Vagina (tissue), 2 donors: ENCODE data around the gene NRG2. TPM values are rescaled to one million over a fixed set of nuclear protein-coding genes. Genes with fewer than 3 reads are reported as not detected.

Source experiments
- DNase-seq, 2 donors: peaks; one replicate each; pipeline ENCODE4 v3.0.0-alpha.2; 2017; ENCODE audit errors: extremely low spot score in 2 of 2
- H3K27ac ChIP-seq: fragments of 200-600 bp; sonication (generic); one replicate; pipeline ENCODE4 v1.5.1; 2019
- H3K27me3 ChIP-seq: fragments of 200-600 bp; sonication (generic); one replicate; pipeline ENCODE4 v1.5.1; 2019
- H3K36me3 ChIP-seq, 2 donors: fragments of 200-600 bp; sonication (generic); one replicate each; pipeline ENCODE4 v1.5.1; 2017 to 2019
- H3K4me1 ChIP-seq: fragments of 200-600 bp; sonication (generic); one replicate; pipeline ENCODE4 v1.5.1; 2019
- H3K4me3 ChIP-seq, 2 donors: fragments of 200-600 bp; sonication (generic); 1 replicate in 1 of 2; 2 replicates in 1 of 2; pipeline ENCODE4 v1.5.1; 2016 to 2019
- H3K9me3 ChIP-seq: fragments of 200-600 bp; sonication (generic); one replicate; pipeline ENCODE4 v1.5.1; 2019
- CTCF ChIP-seq, 3 experiments: fragments of 450-650 bp in 2 of 3; fragments of 200-600 bp in 1 of 3; sonication (generic) in 1 of 3; IDR thresholded peaks; one replicate each; pipeline ENCODE4 v1.5.1; 2017 to 2019; ENCODE audit warnings: antibody characterized with exemption in 3 of 3, mild to moderate bottlenecking in 2 of 3, moderate library complexity in 2 of 3
- POLR2A ChIP-seq, 2 donors: fragments of 450-650 bp; IDR thresholded peaks; one replicate each; pipeline ENCODE4 v1.6.1; 2017; ENCODE audit warnings: antibody characterized with exemption in 2 of 2, mild to moderate bottlenecking in 2 of 2, moderate library complexity in 2 of 2
- POLR2AphosphoS5 ChIP-seq, 2 donors: sonication (generic); formaldehyde crosslinking; IDR thresholded peaks; one replicate each; pipeline ENCODE4 v1.9.0; 2017; ENCODE audit warnings: antibody characterized with exemption in 2 of 2, mild to moderate bottlenecking in 2 of 2, low read depth in 1 of 2; ENCODE audit not compliant: insufficient read depth in 1 of 2
- intact Hi-C: fragments of 100-400 bp; cut with DNase I; formaldehyde crosslinking; loops from one replicate; pipeline ENCODE4 v1.15.1; 2023
- total RNA-seq: library from RNA; depleted of rRNA; stranded (reverse); fragments of >200 nt; gene quantifications from one replicate; pipeline ENCODE4 v1.2.3, GENCODE V29; 2016

NRG2 gene
- total RNA-seq, 1 donor from 2014 or later = 5.2 TPM

DNA sequence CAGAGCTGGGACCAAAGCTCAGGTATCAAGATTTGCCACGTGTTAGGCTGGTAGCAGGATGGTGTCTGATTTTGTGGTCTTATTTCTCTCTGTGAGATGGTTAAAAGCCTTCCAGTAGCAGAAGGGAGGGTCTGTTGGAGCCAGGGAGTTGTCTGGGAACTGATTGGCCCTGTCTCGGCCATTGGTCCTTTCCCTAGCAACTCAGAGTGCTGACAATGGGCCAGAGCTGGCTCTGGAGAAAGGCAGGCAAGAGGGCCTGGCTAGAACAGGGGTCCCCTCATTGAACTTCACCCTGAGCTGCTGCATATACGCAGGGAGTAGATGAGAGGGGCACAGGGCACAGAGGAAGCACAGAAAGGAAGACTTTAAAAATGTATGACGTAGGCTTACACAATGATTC, 154.7 kb downstream of the NRG2 start:
- intact Hi-C loops = no loop called here
- H3K36me3 ChIP-seq = peaks cover 0 to 13% of the 10 kb centered on the region in 2 donors
- DNase-seq = no peak
- H3K4me3 ChIP-seq = no peak overlapping the region
- no peaks in the 10 kb centered on the region for H3K27me3 ChIP-seq
- H3K9me3 ChIP-seq = no peaks in the 10 kb centered on the region
- peaks cover 12% of the 10 kb centered on the region for H3K4me1 ChIP-seq
- TF ChIP-seq POLR2AphosphoS5 (IDR thresholded peaks at IDR 0.05; ENCODE audit: insufficient read depth in 1 of 2, low read depth in 1 of 2) = no peak
- TF ChIP-seq POLR2A (IDR thresholded peaks at IDR 0.05) = no peak
- no peak for TF ChIP-seq CTCF (IDR thresholded peaks at IDR 0.05)
- no peak overlapping the region for H3K27ac ChIP-seq

DNA sequence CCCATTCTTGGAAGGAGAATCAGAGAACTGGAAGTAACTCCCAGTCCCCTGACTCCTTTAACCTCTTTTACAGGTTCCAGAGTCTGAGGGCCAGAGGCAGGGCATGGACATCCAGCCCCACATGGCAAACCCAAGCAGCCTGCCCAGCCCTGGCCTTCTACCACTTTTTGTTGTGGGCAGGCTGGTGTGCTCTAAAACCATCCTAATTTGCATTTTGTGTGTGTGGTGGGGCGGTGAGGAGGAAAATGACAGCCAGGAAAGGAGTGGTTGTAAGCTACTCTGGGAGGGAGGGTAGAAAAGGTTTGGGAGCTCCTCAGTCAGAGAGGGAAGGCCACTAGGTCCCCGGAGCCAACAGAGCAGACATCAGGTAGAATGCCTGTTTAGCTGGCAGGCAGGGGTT, 156.9 kb downstream of the NRG2 start:
- TF ChIP-seq POLR2A (IDR thresholded peaks at IDR 0.05) (no peak), CTCF (IDR thresholded peaks at IDR 0.05) (no peak), POLR2AphosphoS5 (IDR thresholded peaks at IDR 0.05; ENCODE audit: insufficient read depth in 1 of 2, low read depth in 1 of 2) (no peak)
- Histone ChIP-seq H3K36me3 (peaks cover 0 to 13% of the 10 kb centered on the region in 2 donors), H3K27ac (no peak overlapping the region), H3K27me3 (no peaks in the 10 kb centered on the region), H3K4me1 (peaks cover 29% of the 10 kb centered on the region), H3K9me3 (no peaks in the 10 kb centered on the region), H3K4me3 (no peak overlapping the region)
- intact Hi-C loops = no loop called here
- no peak for DNase-seq

DNA sequence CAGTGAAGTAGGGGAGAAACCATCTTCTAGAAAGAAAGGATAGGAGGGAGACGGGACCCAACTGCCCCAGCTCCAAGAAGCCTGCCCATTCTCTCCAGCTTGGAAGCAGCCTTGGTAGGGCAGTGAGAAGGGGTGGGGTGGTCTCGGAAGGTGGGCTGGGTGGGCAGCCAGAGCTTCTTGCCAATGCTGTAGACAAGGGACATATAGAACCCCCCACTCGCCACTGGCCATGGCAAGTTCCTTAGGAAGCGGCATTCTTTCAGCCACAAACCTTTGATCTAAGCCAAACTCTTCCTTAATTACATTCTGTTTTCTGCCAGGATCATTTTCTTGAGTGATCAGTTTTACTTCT, 157.3 kb downstream of the NRG2 start:
- Histone ChIP-seq H3K27me3 (no peaks in the 10 kb centered on the region), H3K4me3 (no peak overlapping the region), H3K36me3 (peaks cover 0 to 13% of the 10 kb centered on the region in 2 donors), H3K4me1 (peaks cover 33% of the 10 kb centered on the region), H3K9me3 (no peaks in the 10 kb centered on the region), H3K27ac (no peak overlapping the region)
- TF ChIP-seq POLR2A (IDR thresholded peaks at IDR 0.05) = no peak
- TF ChIP-seq CTCF (IDR thresholded peaks at IDR 0.05) = no peak
- TF ChIP-seq POLR2AphosphoS5 (IDR thresholded peaks at IDR 0.05; ENCODE audit: insufficient read depth in 1 of 2, low read depth in 1 of 2) = no peak
- no peak for DNase-seq
- intact Hi-C loops = no loop called here

DNA sequence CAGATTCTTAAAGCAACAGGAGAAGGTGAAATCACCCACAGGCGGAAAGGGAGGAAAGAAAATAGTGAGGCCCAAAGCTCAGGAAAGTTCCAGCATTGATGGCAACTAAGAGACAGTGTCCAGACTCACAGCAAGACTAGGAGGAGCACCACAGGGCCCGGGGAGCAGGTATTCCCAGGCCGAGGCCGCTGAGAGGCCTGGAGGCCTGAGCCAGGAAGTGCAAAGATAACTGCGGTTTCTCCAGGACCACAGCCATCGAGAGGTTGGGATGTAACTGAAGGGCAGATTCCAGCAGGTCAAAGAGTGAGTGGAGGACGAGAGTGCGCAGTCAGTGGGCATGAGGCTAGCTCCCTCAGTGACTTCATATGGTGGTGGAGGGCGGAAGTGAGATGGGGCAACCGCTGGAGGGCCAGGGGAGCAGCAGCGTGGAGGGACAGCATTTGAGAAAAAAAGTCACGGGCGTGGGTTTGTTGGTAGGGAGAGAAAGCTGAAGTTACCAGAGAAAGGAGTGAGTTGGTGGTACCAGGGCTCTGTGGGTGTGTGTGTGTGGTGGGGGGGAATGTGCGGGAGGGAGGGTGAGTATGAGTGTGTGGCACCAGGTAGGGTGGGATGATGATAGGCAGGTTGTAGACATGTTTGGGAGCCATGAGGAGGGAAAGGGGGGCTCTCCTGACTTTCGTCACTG, 157.8 kb downstream of the NRG2 start:
- no peaks in the 10 kb centered on the region for H3K9me3 ChIP-seq

More for the DNA sequence above, 157.8 kb downstream of the NRG2 start:
- Histone ChIP-seq H3K36me3 (peaks cover 0 to 13% of the 10 kb centered on the region in 2 donors), H3K27ac (no peak overlapping the region), H3K27me3 (no peaks in the 10 kb centered on the region), H3K4me1 (peaks cover 36% of the 10 kb centered on the region), H3K4me3 (no peak overlapping the region)
- intact Hi-C loops = no loop called here
- DNase-seq = no peak
- TF ChIP-seq POLR2AphosphoS5 (IDR thresholded peaks at IDR 0.05; ENCODE audit: insufficient read depth in 1 of 2, low read depth in 1 of 2) (no peak), CTCF (IDR thresholded peaks at IDR 0.05) (no peak), POLR2A (IDR thresholded peaks at IDR 0.05) (no peak)
